A549 (cell line): ENCODE results near the gene SPIRE2. TPM values are rescaled to one million over a fixed set of nuclear protein-coding genes. Genes with fewer than 3 reads are reported as not detected.
A peak's percentile ranks its signal among the peaks of the same experiment; 100 is the strongest.
"Not testable (repeated sequence)": the region's sequence is repeated elsewhere in the genome, so short reads cannot be mapped to it uniquely, and the experiment has no call there.

Experiments
- ATAC-seq, 2 experiments: fragments of 200-7000 bp in 1 of 2; fragments of >200 bp in 1 of 2; cut with Nextera tagmentation in 1 of 2; cut with Tn5 transposase in 1 of 2; 3 replicates each; pipeline versions ENCODE4 v1.8.0 to v1.9.1; 2018 to 2020; ENCODE audit warnings: mild to moderate bottlenecking in 1 of 2, moderate library complexity in 1 of 2
- CTCF ChIA-PET: fragments of 300-600 bp; sonication (Branson Sonifier 250); formaldehyde crosslinking; extraction: SDS; loops from one replicate; lab custom pipeline; 2021; ENCODE audit warnings: antibody characterized with exemption, inconsistent platforms; lab: Yijun Ruan, JAX
- POLR2A ChIA-PET: fragments of 350-600 bp; formaldehyde crosslinking; extraction: SDS; loops from one replicate; lab custom pipeline; 2021; ENCODE audit warnings: antibody characterized with exemption, inconsistent platforms; lab: Yijun Ruan, JAX
- DNase-seq, 2 experiments: peaks; one replicate each; pipeline versions ENCODE4 v3.0.0 to v3.0.0-alpha.2; 2011 to 2016; ENCODE audit warnings: low read depth in 1 of 2, low spot score in 1 of 2
- FAIRE-seq: peaks from 2 replicates; lab custom pipeline; 2011; peaks lifted over from hg19 to GRCh38; lab: Jason Lieb, UNC
- H3K27ac ChIP-seq, 2 experiments: fragments of >200 bp; sonication (Bioruptor Twin); formaldehyde crosslinking; 3 replicates each; pipeline ENCODE4 v1.5.1; 2016 to 2017
- H3K4me1 ChIP-seq: fragments of >200 bp; sonication (Bioruptor Twin); formaldehyde crosslinking; 3 replicates; pipeline ENCODE4 v1.6.1; 2016
- H3K4me2 ChIP-seq: fragments of >200 bp; sonication (Bioruptor Twin); formaldehyde crosslinking; 3 replicates; pipeline ENCODE4 v1.6.1; 2016
- H3K4me3 ChIP-seq: fragments of >200 bp; sonication (Bioruptor Twin); formaldehyde crosslinking; 3 replicates; pipeline ENCODE4 v1.5.1; 2016
- H3K9me3 ChIP-seq: fragments of >200 bp; sonication (Bioruptor Twin); formaldehyde crosslinking; 3 replicates; pipeline ENCODE4 v1.6.1; 2016
- BHLHE40 ChIP-seq: IDR thresholded peaks from 2 replicates; pipeline ENCODE4 v1.6.1; 2012; ENCODE audit warnings: low read depth, low read length, inconsistent platforms
- CEBPB ChIP-seq, 2 experiments: fragments of >200 bp in 1 of 2; sonication (Bioruptor Twin) in 1 of 2; formaldehyde crosslinking in 1 of 2; IDR thresholded peaks; 2 replicates each; pipeline ENCODE4 v1.6.1; 2012 to 2016
- HDAC2 ChIP-seq: fragments of 200-600 bp; sonication (generic); IDR thresholded peaks from 2 replicates; pipeline ENCODE4 v1.6.1; 2016
- HEYL ChIP-seq: fragments of 250-450 bp; sonication (Bioruptor Pico); IDR thresholded peaks from 2 replicates; pipeline ENCODE4 v1.8.0; 2021; ENCODE audit warnings: mild to moderate bottlenecking, moderate library complexity
- HOXA7 ChIP-seq: fragments of 250-450 bp; sonication (Bioruptor Pico); IDR thresholded peaks from 2 replicates; pipeline ENCODE4 v1.5.0; 2020; ENCODE audit warnings: mild to moderate bottlenecking, moderate library complexity
- JUNB ChIP-seq: fragments of >200 bp; sonication (Bioruptor Twin); formaldehyde crosslinking; IDR thresholded peaks from 2 replicates; pipeline ENCODE4 v1.6.1; 2016
- KDM1A ChIP-seq: fragments of 200-600 bp; sonication (generic); IDR thresholded peaks from 2 replicates; pipeline ENCODE4 v1.6.1; 2016; ENCODE audit warnings: low read depth, mild to moderate bottlenecking
- KDM5A ChIP-seq: fragments of 200-600 bp; sonication (generic); IDR thresholded peaks from 2 replicates; pipeline ENCODE4 v1.6.1; 2016; ENCODE audit warnings: antibody characterized with exemption, mild to moderate bottlenecking
- MAX ChIP-seq: IDR thresholded peaks from 2 replicates; pipeline ENCODE4 v1.6.1; 2012
- MAZ ChIP-seq: fragments of 150-350 bp; IDR thresholded peaks from 2 replicates; pipeline ENCODE4 v1.6.1; 2014; ENCODE audit warnings: antibody characterized with exemption, low read depth, low read length, borderline replicate concordance
- MYC ChIP-seq: IDR thresholded peaks from 2 replicates; pipeline ENCODE4 v1.6.1; 2012; ENCODE audit warnings: mild to moderate bottlenecking, inconsistent platforms, low read length, improper control_type of control experiment, borderline replicate concordance
- PBX3 ChIP-seq: IDR thresholded peaks from 2 replicates; pipeline ENCODE4 v1.6.1; 2012
- PHF8 ChIP-seq: fragments of 200-600 bp; sonication (generic); IDR thresholded peaks from 2 replicates; pipeline ENCODE4 v1.6.1; 2016; ENCODE audit warnings: low read depth, mild to moderate bottlenecking, antibody characterized with exemption, moderate library complexity, borderline replicate concordance
- RAD21 ChIP-seq, 2 experiments: fragments of >200 bp in 1 of 2; sonication (Bioruptor Twin) in 1 of 2; formaldehyde crosslinking in 1 of 2; IDR thresholded peaks in 1 of 2; conservative IDR thresholded peaks in 1 of 2; 2 replicates in 1 of 2; 3 replicates in 1 of 2; pipeline ENCODE4 v1.6.1; 2012 to 2018; ENCODE audit warnings: inconsistent platforms in 1 of 2
- TFCP2L1 ChIP-seq: fragments of 250-450 bp; sonication (Bioruptor Pico); IDR thresholded peaks from 2 replicates; pipeline ENCODE4 v1.5.0; 2021; ENCODE audit warnings: mild to moderate bottlenecking
- TP53 ChIP-seq: fragments of 250-450 bp; sonication (Bioruptor Pico); IDR thresholded peaks from 2 replicates; pipeline ENCODE4 v1.5.0; 2021; ENCODE audit warnings: mild to moderate bottlenecking, moderate library complexity
- USF2 ChIP-seq: fragments of 450-650 bp; IDR thresholded peaks from 2 replicates; pipeline ENCODE4 v1.6.1; 2014; ENCODE audit warnings: antibody characterized with exemption
- ZSCAN20 ChIP-seq: fragments of 250-450 bp; sonication (Bioruptor Pico); IDR thresholded peaks from 2 replicates; pipeline ENCODE4 v1.8.0; 2022; ENCODE audit warnings: mild to moderate bottlenecking, moderate library complexity
- WGBS: methylation state at CpG from one replicate; pipeline ENCODE4 v1.1.6; 2017; ENCODE audit errors: missing lambda C conversion rate; 5-methylcytosine and 5-hydroxymethylcytosine counted together
- polyA plus RNA-seq, 4 experiments: library from polyadenylated mRNA; depleted of rRNA in 3 of 4; stranded (reverse); fragments of >200 nt; fragmentation: RNase III in 1 of 4; extraction: RNeasy Plus Mini Kit Qiagen cat#74134 plus additional on column Dnase treatment in 1 of 4; gene quantifications; 2 replicates in 3 of 4; 3 replicates in 1 of 4; pipeline ENCODE4 v1.2.3, GENCODE V29; 2011 to 2017

Gene SPIRE2
- polyA plus RNA-seq, 2 of the 4 experiments (the other 2 are of a cell fraction): 6.0 to 9.9 TPM

GRCh38 chr16:89873109-89873971, 45.1 kb downstream of the SPIRE2 start, which contains the start of gene TCF25 (continued):
- TF ChIP-seq CEBPB (IDR thresholded peaks at IDR 0.05) (no peak), TP53 (peak; percentile 75; the same call in 1 of the 2 replicates), TFCP2L1 (CRISPR knock-in tag) (peak; percentile 90), PHF8 (peak; percentile 61)

GRCh38 chr16:89873972-89874689, 45.9 kb downstream of the SPIRE2 start:
- ATAC-seq (peak; percentile 62 to 82), DNase-seq (peak; percentile 77 to 98), FAIRE-seq (no peak)
- Histone ChIP-seq H3K4me3 (peak overlapping the region; percentile 85), H3K27ac (peak overlapping the region; percentile 96 to 99), H3K9me3 (no peaks in the 10 kb centered on the region), H3K4me2 (peak overlapping the region; percentile 95), H3K4me1 (peaks cover 12% of the 10 kb centered on the region; the same call in 1 of the 3 replicates)
- TF ChIP-seq HDAC2 (no peak), TFCP2L1 (CRISPR knock-in tag) (peak; percentile 68; the same call in 1 of the 2 replicates), USF2 (peak; percentile 85), KDM1A (no peak), ZSCAN20 (CRISPR knock-in tag) (no peak), MYC (peak; percentile 92), HOXA7 (CRISPR knock-in tag) (0 out of 2 replicates have a peak, but pooled peaks have one; percentile 66), JUNB (no peak), PBX3 (0 out of 2 replicates have a peak, but pooled peaks have one; percentile 23), MAX (peak; percentile 91)
- ChIA-PET POLR2A (interaction anchor here (0.7 to 3.0 kb wide), 17 partner anchors 7 to 192 kb away, joined by 3 to 34 read pairs (median 5); partner anchors contain the start of genes MC1R, SPIRE2 and TUBB3), CTCF (interaction anchor here (2.9 to 5.7 kb wide), 2 partner anchors 12 to 44 kb away, joined by 7 to 79 read pairs; partner anchors contain the start of gene MC1R)
- WGBS: 16% methylated on average over 10 of the region's 61 CpGs

GRCh38 chr16:89879123-89879522, 50.8 kb downstream of the SPIRE2 start:
- FAIRE-seq, DNase-seq, CTCF ChIA-PET: not testable (repeated sequence)

GRCh38 chr16:89880477-89881367, 52.4 kb downstream of the SPIRE2 start:
- Histone ChIP-seq H3K4me1 (no peaks in the 10 kb centered on the region), H3K27ac (no peak overlapping the region), H3K4me3 (no peak overlapping the region), H3K9me3 (no peaks in the 10 kb centered on the region)
- no peak for ATAC-seq
- CTCF ChIA-PET: interaction anchor here (0.7 to 2.1 kb wide), 5 partner anchors 10 to 175 kb away, joined by 3 to 10 read pairs (median 5); partner anchors contain the start of gene MC1R
- 93% methylated on average over 18 of the region's 18 CpGs for WGBS
- DNase-seq: no peak
- POLR2A ChIA-PET: interaction anchor here (0.9 kb wide), 1 partner anchor 7 kb away, joined by 3 read pairs; the partner anchor contains the start of gene TCF25
- FAIRE-seq: no peak
- TF ChIP-seq KDM5A: no peak
- no peak for TF ChIP-seq BHLHE40
- no peak for TF ChIP-seq RAD21 (conservative IDR thresholded peaks at IDR 0.05 in 1 of 2, IDR thresholded peaks at IDR 0.05 in 1 of 2)
- TF ChIP-seq MAZ: no peak
- TF ChIP-seq HEYL: no peak
- TF ChIP-seq, all 56 proteins: peak for 0
- no peak overlapping the region for H3K4me2 ChIP-seq

More at GRCh38 chr16:89879123-89879522, 50.8 kb downstream of the SPIRE2 start:
- WGBS: 97% methylated on average over 22 of the region's 28 CpGs
- H3K4me2 ChIP-seq, H3K4me1 ChIP-seq, H3K4me3 ChIP-seq, POLR2A ChIA-PET, H3K9me3 ChIP-seq, ATAC-seq, H3K27ac ChIP-seq: not testable (repeated sequence)
